ENCODE data around the gene RNASEH2A. TPM values are rescaled to one million over a fixed set of nuclear protein-coding genes. Genes with fewer than 3 reads are reported as not detected.

Gene RNASEH2A
- total RNA-seq, 1 donor from 2014 or later: 7.2 TPM

- no peak for DNase-seq
These were observed 23.0 kb upstream of the RNASEH2A start for GRCh38 chr19:12783291-12783848.

DNA sequence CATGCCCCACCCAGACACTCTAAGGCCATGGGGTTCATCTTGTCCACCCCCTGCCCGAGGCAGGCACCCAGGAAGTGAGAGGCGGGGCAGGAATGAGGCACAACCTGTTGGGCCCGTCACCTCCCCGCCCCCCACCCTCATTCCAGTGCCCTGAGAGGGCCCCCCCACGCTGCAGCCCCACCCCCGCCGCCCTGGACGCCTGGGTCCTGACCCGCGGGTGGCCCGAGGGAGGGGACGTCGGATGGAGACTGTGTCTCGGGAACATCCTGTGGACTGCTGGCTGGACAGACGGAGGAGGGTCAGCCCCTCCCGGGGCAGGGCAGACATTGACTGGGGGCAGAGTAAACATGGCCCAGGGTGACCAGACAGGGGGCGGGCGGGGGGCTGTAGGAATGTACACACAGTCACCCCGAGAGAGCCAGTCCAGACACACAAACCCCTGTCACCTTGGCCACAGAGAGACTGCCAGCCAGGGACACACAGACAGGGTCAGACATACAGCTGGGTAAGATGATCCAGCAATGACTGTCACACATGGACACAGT is 22.5 kb upstream of the RNASEH2A start:
- no peak for DNase-seq

GRCh38 chr19:12784394-12784870 is 22.0 kb upstream of the RNASEH2A start:
- DNase-seq: no peak

- peak; percentile 47 for DNase-seq
These were observed 21.4 kb upstream of the RNASEH2A start for GRCh38 chr19:12784871-12785430.

GRCh38 chr19:12785431-12786031 is 20.9 kb upstream of the RNASEH2A start:
- peak; percentile 25 for DNase-seq

DNA sequence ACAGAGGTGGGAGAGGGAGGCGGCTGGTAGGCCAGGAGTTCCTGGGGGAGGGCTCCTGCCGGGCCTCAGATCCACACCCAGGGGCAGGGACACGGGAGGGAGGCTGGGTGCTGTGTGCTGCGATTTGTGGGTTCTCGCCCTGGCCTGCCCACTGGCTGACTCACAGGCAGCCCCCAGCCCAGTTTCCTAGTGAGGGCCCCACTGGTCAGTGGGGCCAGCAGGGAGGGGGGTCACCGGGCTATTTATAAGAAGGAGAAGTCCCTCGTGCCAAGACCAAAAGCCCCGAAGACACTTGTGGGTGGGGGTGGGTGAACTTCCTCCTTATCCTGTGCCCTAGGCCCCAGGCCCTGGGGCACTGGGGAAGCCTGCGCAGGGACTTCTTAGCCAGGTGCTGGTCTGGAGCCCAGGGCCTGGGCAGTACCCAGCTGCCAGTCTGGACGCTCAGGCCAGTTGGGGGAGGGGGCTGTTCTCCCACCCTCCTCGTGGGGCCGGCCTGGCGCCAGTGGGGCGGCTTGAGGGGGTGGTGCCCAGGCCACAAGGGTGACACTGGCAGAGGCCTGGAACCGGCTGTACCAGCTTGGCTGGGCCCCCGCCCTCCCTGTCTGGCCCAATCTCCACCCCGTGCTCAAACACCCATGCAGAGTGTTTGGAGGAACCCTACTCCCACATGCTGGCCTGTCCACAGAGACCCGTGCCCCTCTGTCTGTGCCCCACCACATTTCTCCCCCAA is 20.1 kb upstream of the RNASEH2A start:
- DNase-seq: no peak

- no peak for DNase-seq
These were observed 19.4 kb upstream of the RNASEH2A start for GRCh38 chr19:12786952-12787351.

GRCh38 chr19:12787458-12787857 is 18.9 kb upstream of the RNASEH2A start:
- DNase-seq: no peak

DNA sequence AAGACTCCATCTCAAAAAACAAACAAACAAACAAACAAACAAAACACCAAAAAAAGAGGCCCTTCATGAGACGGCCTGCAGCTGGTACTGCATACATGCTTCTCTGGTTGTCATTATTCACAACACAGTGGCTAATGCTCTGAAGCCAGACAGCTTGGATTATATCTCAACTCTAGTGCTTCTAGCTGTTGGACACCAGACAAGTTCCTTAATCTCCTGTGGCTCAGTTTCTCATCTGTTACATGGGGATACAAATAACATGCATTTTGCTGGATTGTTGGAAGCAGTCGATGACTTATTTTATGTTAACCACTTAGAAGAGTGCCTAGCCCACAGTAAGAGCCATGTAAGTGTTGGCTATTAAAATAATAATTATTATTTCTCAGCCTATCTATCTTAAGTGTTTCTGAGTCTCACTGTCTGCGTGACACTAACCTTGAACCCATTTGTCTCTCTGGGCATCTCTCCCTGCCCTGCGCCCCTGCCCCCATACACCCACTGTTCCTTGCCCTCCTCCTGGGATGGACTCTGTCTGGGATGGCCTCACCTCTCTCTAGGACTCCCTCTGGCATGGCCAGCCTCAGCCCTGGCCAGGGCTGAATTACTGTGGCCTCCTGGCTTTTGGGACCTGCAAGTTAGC is 18.2 kb upstream of the RNASEH2A start:
- peak; percentile 81 for DNase-seq

GRCh38 chr19:12788682-12789097 is 17.7 kb upstream of the RNASEH2A start:
- DNase-seq: peak; percentile 61

- peak; percentile 40 for DNase-seq
These were observed 17.1 kb upstream of the RNASEH2A start for GRCh38 chr19:12789098-12789903.

DNA sequence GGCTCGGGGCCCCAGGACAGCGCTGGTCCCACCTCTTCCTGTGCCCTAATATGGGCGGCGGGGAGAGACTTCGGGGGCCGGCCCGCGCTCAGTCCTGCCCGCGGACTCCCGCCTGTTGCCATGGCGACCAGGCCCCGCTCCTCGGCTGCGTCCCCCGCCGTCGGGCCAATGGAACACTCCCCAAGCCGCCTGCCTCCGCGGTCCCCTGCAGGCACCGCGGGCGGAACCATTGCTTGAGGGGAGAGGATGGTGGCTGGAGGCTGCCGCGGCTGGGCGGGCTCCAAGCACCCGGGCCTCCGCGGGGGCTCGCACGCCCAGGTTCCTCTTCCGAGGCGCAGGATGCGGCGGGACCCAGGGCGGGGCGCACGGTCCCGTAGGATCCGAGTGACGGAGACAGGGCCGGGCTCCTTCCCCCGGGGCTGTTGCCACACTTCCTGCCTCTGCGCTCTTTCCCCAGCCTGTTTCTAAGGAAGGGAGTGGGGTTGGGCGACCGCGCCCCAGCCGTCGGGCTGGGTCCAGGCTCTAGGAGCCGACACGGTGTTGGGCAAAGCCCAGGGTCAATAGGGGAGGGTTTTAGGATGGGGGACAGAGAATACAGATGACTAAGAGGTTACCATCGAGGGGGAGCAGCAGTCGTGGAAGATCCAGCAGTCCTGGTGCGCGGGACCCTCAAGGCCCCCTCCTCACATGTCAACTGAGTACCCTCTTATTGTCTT is 16.3 kb upstream of the RNASEH2A start:
- DNase-seq: peak; percentile 85

DNA sequence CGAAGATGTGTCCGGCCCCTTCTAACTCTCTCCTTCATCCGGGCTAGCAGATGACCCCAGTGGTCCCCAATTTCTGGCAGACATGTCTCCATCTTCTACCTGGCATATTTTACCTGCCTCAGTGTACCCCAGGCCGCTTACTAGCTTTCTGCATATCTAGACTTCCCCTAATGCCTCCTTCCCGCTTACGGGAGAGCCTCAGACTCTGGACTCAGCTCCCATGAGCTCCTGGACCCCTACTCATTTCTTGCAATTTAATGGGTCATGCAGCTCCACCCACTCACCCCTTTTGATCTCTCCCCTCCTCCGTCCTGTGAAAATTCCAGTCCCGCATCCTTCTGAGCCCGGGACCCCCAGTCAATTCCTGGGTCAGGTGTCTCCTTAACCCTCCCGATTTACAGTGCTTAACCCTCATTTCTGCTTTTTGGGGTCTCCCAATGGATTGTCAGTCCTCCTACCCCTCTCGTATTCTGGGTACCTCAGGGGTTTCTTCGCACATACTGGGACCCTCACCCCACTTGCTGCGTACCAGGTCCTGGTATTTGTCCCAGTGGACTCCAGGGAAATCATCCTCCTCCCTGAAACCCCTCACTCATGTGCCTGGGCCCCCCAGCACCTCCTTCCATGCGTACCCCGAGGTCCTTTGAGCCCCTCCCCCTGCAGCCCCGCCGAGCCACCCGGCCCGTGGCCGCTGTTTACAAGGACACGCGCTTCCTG is 15.6 kb upstream of the RNASEH2A start:
- DNase-seq: no peak

DNA sequence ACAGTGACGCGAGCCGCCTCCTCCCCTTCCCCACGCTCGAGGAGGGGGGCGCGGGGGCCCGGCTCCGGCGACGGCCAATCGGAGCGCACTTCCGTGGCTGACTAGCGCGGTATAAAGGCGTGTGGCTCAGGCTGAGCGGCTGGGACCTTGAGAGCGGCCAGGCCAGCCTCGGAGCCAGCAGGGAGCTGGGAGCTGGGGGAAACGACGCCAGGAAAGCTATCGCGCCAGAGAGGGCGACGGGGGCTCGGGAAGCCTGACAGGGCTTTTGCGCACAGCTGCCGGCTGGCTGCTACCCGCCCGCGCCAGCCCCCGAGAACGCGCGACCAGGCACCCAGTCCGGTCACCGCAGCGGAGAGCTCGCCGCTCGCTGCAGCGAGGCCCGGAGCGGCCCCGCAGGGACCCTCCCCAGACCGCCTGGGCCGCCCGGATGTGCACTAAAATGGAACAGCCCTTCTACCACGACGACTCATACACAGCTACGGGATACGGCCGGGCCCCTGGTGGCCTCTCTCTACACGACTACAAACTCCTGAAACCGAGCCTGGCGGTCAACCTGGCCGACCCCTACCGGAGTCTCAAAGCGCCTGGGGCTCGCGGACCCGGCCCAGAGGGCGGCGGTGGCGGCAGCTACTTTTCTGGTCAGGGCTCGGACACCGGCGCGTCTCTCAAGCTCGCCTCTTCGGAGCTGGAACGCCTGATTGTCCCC is 14.9 kb upstream of the RNASEH2A start, which contains the start of gene JUNB:
JUNB (plus strand) TSS at position 142 of the 706 bp plus-strand sequence; CDS start at position 428, 286 bp downstream.
- peak; percentile 94 for DNase-seq

DNA sequence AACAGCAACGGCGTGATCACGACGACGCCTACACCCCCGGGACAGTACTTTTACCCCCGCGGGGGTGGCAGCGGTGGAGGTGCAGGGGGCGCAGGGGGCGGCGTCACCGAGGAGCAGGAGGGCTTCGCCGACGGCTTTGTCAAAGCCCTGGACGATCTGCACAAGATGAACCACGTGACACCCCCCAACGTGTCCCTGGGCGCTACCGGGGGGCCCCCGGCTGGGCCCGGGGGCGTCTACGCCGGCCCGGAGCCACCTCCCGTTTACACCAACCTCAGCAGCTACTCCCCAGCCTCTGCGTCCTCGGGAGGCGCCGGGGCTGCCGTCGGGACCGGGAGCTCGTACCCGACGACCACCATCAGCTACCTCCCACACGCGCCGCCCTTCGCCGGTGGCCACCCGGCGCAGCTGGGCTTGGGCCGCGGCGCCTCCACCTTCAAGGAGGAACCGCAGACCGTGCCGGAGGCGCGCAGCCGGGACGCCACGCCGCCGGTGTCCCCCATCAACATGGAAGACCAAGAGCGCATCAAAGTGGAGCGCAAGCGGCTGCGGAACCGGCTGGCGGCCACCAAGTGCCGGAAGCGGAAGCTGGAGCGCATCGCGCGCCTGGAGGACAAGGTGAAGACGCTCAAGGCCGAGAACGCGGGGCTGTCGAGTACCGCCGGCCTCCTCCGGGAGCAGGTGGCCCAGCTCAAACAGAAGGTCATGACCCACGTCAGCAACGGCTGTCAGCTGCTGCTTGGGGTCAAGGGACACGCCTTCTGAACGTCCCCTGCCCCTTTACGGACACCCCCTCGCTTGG is 14.1 kb upstream of the RNASEH2A start:
- peak; percentile 22 for DNase-seq

GRCh38 chr19:12792853-12793289 is 13.5 kb upstream of the RNASEH2A start:
- DNase-seq: no peak

GRCh38 chr19:12793290-12794195 is 12.8 kb upstream of the RNASEH2A start:
- peak; percentile 94 for DNase-seq

All from skin of body (tissue), 2 donors.